HPDE6-E6E7 (cell line): Measurements from ENCODE around the gene YIF1B.
A peak's percentile ranks its signal among the peaks of the same experiment; 100 is the strongest.

Source experiments
- DNase-seq: peaks from one replicate; pipeline ENCODE4 v3.0.0; 2011; ENCODE audit warnings: missing footprints; ENCODE audit errors: extremely low spot score

Gene YIF1B

GRCh38 chr19:38333245-38333644 lies 17.5 kb upstream of the YIF1B start:
- no peak for DNase-seq

DNA sequence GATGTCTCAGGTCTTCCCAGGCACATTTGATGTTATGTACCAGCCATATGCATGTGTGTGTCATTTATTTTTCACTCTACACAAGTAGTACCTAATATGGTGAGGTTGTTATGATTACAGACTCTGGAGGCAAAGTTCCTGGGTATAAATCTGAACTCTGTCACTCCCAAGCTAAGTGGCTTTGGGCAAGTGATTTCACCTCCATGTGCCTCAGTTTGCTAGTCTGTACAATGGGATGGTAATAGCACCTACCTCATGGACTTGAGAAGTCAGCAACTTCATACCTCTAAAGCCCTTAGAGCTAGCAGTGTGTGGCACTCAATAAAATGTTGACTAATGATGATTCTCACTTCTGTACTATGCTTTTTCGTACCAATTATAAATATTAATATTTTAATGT lies 16.0 kb upstream of the YIF1B start:
- DNase-seq, result no peak

DNA sequence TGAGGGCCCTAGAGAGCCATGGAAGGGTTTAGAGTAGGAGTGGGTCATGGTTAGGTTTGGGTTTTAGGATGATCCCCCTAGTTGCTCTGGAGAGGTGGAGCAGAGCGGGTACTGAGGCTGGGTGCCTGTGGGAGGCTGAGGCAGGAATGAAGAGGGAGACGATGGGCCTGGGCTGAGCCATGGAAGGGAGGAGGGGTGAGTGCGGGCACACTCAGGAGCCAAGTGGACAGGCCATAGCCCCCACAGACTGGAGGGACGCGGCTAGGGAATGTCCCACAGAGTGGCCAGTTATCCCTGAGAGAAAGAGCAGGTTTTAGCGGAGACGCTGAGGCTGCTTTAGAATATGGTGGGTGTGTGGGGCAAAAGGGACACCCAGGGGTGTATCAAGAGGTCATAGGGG lies 13.9 kb upstream of the YIF1B start:
- DNase-seq, result no peak

- DNase-seq, result no peak
Observed at GRCh38 chr19:38326591-38326990, 10.8 kb upstream of the YIF1B start.

- no peak for DNase-seq
Observed at GRCh38 chr19:38324431-38324830, 8.7 kb upstream of the YIF1B start.

DNA sequence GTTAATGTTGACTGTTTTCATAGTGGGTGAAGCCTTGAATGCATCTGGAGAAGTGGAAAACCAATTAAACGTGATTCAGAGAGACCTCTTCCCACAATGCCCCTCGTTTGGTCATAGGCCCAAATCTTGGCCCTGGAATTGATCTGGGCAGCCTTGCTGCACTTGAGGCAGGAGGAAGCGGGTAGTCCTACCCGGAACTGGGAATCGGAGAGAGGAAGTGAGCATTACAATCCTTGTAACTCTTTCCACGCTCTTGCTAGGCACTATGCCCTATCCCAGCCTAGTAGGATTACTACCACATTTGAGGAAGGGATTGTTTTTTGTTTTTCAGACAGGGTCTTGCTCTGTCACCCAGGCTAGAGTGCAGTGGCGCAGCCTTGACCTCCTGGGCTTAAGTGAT lies 7.5 kb upstream of the YIF1B start:
- no peak for DNase-seq

- peak; percentile 59 for DNase-seq
Observed at GRCh38 chr19:38321646-38322196, 6.0 kb upstream of the YIF1B start.

DNA sequence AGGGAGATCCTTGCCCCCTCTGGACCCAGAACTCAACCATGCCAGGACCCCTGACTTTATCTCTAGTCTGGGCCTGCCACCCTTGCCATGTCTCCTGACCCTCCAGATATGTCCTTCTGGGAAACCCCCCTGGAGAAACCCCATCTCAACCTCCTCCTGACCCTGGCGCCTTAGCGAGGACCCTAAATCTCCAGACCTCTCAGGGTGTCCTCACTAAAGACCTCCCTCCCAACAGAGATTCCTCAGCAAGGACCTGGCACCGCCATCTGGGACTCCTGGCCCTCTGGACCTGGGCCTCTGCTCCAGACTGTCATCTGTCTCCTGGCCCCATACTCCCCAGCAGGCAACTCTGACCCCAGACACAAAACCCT lies 5.2 kb upstream of the YIF1B start:
- no peak for DNase-seq

GRCh38 chr19:38319421-38320258 lies 3.9 kb upstream of the YIF1B start, which contains the start of gene KCNK6:
Gene KCNK6, plus strand, starts transcription at chr19:38319845. Its CDS starts 106 bp downstream, at chr19:38319951.
- no peak for DNase-seq

DNA sequence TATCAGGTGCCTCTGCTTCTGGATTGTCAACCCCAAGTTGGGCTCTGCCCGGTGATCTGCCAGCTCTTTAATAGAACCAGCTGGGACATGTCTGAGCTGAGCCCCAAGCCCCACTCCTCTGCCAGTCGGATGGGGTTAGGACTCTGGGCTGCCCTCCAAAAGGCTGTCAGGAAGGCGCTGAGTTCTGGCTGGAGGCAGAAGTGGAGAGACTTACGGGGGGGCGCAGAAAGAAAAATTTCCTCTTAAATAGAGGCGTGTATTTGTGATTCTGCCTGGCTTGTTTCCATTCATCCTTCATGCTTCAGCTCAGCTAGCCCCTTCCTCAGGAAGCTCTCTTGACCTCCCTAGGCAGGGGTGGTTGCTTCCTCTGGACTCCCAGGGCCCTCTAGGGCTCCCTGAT lies 2.9 kb upstream of the YIF1B start:
- no peak for DNase-seq

DNA sequence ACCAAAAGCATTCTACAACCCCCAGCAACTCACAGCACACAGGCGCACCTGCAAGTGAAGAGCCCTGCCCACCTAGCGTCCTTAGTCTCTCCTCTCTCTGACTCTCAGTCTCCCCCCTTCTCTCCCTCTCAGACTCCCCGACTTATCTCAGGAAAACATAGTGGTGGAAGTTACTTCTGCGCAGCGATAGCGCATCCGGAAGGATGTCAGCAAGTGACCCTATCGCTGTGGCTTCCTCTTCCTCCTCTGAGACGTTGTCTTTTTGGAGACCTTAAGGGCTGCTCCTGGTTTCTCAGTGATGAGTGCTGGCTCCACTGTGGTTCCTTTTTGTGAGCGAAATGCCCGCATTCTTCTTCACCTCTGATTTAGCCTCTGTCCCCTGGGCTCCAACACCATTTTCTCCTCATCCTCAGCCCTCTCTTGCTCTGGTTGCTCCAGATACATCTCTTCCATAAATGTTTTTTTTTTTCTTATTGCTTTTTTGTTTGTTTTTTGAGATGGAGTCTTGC lies 1.4 kb upstream of the YIF1B start:
- no peak for DNase-seq

DNA sequence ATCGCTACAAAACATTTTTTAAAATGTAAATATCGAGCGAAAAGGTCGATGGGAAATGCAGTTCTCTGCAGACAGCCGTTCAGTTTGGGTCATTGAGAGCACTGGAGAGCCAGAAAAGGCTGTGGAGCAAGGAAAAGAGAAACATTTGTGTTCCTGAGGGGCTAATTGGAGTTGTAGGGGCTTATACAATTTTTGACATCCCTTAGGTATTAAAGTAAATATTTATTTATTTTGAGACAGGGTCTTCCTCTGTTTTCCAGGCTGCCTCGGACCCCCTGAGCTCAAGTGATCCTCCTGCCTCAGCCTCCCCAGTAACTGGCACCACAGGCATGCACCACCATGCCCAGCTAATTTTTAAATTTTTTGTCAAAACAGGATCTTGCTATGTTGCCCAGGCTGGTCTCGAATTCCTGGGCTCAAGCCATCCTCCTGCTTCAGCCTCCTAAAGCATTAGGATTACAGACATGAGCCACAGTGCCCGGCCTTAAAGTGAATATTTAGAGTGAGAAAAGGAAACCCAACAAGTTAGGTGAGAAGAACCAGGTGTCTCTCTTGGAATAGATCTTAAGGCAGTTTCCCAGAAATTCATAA lies 825 bp upstream of the YIF1B start:
- no peak for DNase-seq

DNA sequence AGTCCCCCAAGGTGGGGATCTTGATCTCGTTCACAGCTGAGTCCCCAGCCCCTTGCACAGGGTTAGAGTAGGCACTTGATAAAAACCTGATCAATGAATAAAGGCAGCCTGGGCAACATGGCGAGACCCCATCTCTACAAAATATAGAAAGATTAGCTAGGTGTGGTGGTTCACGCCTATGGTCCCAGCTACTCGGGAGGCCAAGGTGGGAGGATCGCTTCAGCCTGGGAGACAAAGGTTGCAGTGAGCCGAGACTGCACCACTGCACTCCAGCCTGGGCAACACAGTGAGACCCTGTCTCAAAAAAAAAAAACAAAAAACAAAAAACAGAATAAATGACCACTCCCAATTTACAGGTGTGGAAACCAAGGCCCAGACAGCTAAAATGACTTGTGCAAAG lies 4.8 kb downstream of the YIF1B start:
- no peak for DNase-seq

DNA sequence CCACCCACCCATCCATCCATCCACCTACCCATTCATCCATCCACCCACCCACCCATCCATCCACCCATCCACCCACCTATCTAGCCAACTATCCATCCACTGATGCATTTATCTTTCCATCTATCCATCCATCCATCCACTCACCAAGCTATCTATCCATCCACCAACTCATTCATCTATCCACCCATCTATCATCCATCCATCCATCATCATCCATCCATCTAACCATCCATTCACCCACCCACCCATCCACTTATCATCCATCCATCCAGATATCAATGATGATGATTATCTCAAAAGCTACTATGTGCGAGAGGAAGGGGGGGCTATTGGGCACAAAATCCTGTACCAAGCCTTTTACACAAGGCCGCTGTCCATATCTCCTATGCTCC lies 5.5 kb downstream of the YIF1B start:
- DNase-seq, result no peak

GRCh38 chr19:38309615-38310278 lies 6.0 kb downstream of the YIF1B start:
- DNase-seq, result no peak

DNA sequence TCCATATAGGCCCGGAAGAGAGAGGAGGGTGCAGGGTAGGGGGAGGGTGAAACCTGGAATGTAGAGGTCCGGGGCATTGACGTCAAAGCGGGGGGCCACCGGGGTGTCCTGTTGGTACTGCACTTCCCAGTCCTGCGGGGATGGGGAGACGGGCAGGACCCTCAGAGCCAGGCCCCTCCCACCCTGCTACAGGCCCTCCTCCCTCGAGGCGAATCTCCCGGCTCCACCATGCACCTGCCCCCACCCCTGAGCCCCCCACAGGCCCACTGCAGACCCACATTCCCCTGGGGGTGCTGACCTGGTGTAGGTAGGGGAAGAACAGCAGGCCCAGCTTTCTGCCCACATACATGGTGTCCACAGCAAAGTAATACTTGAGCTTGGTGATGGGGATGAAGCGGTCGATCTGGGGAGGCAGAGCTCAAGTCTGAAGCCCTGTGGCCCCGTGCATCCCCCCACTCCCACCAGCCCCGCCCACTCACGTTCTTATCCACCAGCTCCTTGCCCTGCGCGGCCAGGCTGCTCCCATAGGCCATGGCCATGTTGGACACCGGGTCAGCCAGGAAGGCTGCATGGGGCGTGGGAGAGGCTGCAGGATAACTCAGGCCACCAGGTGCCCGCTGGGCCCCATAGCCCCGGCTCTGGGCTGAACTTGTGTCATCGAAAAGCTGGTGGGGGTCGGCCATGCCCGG lies 6.7 kb downstream of the YIF1B start:
- no peak for DNase-seq

- DNase-seq, result no peak
Observed at GRCh38 chr19:38308006-38308766, 7.6 kb downstream of the YIF1B start.

DNA sequence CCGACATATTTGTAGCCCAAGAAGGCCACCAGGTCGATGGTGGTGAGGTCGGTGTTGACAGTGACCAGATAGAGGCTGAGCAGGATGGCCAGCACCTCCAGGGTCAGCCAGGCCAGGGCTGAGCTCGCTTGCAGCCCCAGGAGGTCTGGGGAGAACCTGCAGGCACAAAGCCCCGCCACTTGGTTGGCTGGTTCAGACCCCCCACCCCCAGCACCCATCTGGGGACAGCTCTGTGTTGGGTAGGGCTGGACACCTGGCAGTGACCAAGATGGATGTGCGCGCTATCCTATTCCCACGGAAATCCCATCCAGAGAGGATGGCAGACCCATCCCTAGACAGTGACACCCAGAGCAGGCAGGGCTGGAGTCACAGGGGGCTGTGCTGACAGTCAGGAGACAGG lies 8.2 kb downstream of the YIF1B start:
- no peak for DNase-seq

DNA sequence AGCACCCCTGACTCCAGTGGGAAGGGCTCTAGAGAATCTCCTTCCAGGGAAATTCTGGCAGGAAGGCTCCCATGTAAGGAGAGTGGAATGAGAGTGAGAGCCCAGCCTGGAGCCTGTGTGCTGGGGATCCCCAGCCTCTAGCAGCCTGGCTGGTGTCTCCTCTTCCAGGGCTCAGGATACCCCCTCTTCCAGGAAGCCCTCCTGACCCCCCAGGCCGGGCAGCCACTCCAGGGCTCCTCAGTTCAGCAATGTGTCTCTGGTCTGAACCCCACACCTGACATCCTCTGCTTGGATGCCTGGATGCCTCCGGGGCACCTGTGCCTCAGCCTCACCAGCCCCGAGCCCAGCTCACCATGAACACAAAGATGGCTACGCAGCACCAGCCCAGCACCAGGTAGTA lies 8.7 kb downstream of the YIF1B start:
- no peak for DNase-seq

DNA sequence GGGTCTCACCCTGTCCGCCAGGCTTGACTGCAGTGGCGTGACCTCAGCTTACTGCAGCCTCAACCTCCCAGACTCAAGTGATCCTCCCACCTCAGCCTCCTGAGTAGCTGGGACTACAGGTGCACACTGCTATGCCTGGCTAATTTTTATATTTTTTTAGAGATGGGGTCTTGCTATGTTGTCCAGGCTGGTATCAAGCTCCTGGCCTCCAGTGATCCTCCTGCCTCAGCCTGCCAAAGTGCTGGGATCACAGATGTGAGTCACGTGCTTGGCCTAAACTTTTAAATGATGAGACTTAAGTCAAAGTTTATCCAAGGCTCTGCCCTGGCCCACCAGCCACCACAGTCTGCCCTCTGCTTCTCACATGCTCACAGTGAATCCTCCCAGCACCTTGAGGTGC lies 9.5 kb downstream of the YIF1B start:
- no peak for DNase-seq

GRCh38 chr19:38304866-38305429 lies 10.8 kb downstream of the YIF1B start:
- peak; percentile 83 for DNase-seq
